DOHH2 (cell line): ENCODE data around the gene DNAJB4.

ENCODE experiments used
- H3F3A ChIP-seq: fragments of 200-600 bp; sonication (generic), shearing (Covaris generic); 2 replicates; pipeline ENCODE4 v1.6.0; 2016; ENCODE audit warnings: antibody characterized with exemption, mild to moderate bottlenecking; ENCODE audit not compliant: control insufficient read depth, insufficient read depth
- H3K27ac ChIP-seq: fragments of 200-600 bp; sonication (generic); 2 replicates; pipeline ENCODE4 v1.5.1; 2014; ENCODE audit warnings: low read depth, mild to moderate bottlenecking, low read length, moderate library complexity
- H3K27me3 ChIP-seq: fragments of 200-600 bp; sonication (generic); 2 replicates; pipeline ENCODE4 v1.6.1; 2014; ENCODE audit warnings: mild to moderate bottlenecking, low read length, mixed read lengths; ENCODE audit not compliant: control insufficient read depth
- H3K36me3 ChIP-seq: fragments of 200-600 bp; sonication (generic); 2 replicates; pipeline ENCODE4 v1.6.1; 2014; ENCODE audit warnings: mild to moderate bottlenecking, low read length, moderate library complexity, mixed read lengths; ENCODE audit not compliant: control insufficient read depth
- H3K4me1 ChIP-seq: fragments of 200-600 bp; sonication (generic); 2 replicates; pipeline ENCODE4 v1.6.1; 2014; ENCODE audit warnings: mild to moderate bottlenecking, low read length, mixed read lengths; ENCODE audit not compliant: control insufficient read depth
- H3K4me2 ChIP-seq: fragments of 200-600 bp; sonication (generic); 2 replicates; pipeline ENCODE4 v1.6.0; 2014; ENCODE audit warnings: mild to moderate bottlenecking, low read length, moderate library complexity
- H3K4me3 ChIP-seq: fragments of 200-600 bp; sonication (generic); 2 replicates; pipeline ENCODE4 v1.5.1; 2014; ENCODE audit warnings: mild to moderate bottlenecking, low read length, mixed read lengths
- H3K79me2 ChIP-seq: fragments of 200-600 bp; sonication (generic); 2 replicates; pipeline ENCODE4 v1.6.1; 2014; ENCODE audit warnings: mild to moderate bottlenecking, low read length, mixed read lengths; ENCODE audit not compliant: control insufficient read depth
- H3K9me2 ChIP-seq: fragments of 200-600 bp; sonication (generic); replicated peaks from 2 replicates; pipeline ENCODE4 v1.6.1; 2014; ENCODE audit warnings: mild to moderate bottlenecking, low read length, mixed read lengths; ENCODE audit not compliant: control insufficient read depth
- H3K9me3 ChIP-seq: fragments of 200-600 bp; sonication (generic); 2 replicates; pipeline ENCODE4 v1.6.1; 2014; ENCODE audit warnings: antibody characterized with exemption, low read length, mixed read lengths; ENCODE audit not compliant: control insufficient read depth, insufficient read depth
- H4K20me1 ChIP-seq: fragments of 200-600 bp; sonication (generic); 2 replicates; pipeline ENCODE4 v1.6.0; 2014; ENCODE audit warnings: low read depth, mild to moderate bottlenecking, antibody characterized with exemption, low read length, moderate library complexity; ENCODE audit not compliant: control insufficient read depth, insufficient read depth
- CTCF ChIP-seq: fragments of 200-600 bp; sonication (generic); IDR thresholded peaks from one replicate; pipeline ENCODE4 v1.5.1; 2014; ENCODE audit warnings: antibody characterized with exemption, mild to moderate bottlenecking, low read depth, low read length; ENCODE audit not compliant: poor library complexity, severe bottlenecking
- EZH2phosphoT487 ChIP-seq: fragments of 200-600 bp; sonication (generic); IDR thresholded peaks from 2 replicates; pipeline ENCODE4 v1.6.1; 2017; ENCODE audit warnings: borderline replicate concordance, mild to moderate bottlenecking, antibody characterized with exemption, low read length, moderate library complexity, mixed read lengths

The DNAJB4 gene

GRCh38 chr1:77958391-77958790 lies 46.3 kb upstream of the DNAJB4 start:
- H3K79me2 ChIP-seq = peaks cover 43% of the 10 kb centered on the region
- H3K4me1 ChIP-seq = peaks cover 7% of the 10 kb centered on the region; the same call in 1 of the 2 replicates
- H3F3A ChIP-seq = no peaks in the 10 kb centered on the region
- peaks cover 7% of the 10 kb centered on the region; the same call in 1 of the 2 replicates for H4K20me1 ChIP-seq
- TF ChIP-seq EZH2phosphoT487 (no peak), CTCF (no peak)
- H3K9me2 ChIP-seq = no peaks in the 10 kb centered on the region
- no peak overlapping the region for H3K4me2 ChIP-seq
- no peak overlapping the region for H3K27ac ChIP-seq
- no peaks in the 10 kb centered on the region for H3K9me3 ChIP-seq
- H3K27me3 ChIP-seq = no peaks in the 10 kb centered on the region
- peaks cover 97% of the 10 kb centered on the region for H3K36me3 ChIP-seq
- H3K4me3 ChIP-seq = no peak overlapping the region

GRCh38 chr1:77958850-77959249 lies 45.9 kb upstream of the DNAJB4 start:
- H3K9me2 ChIP-seq = no peaks in the 10 kb centered on the region
- no peaks in the 10 kb centered on the region for H3K9me3 ChIP-seq
- no peak overlapping the region for H3K4me3 ChIP-seq
- no peaks in the 10 kb centered on the region for H3F3A ChIP-seq
- peaks cover 5% of the 10 kb centered on the region; the same call in 1 of the 2 replicates for H3K4me1 ChIP-seq
- H3K27me3 ChIP-seq = no peaks in the 10 kb centered on the region
- H3K27ac ChIP-seq = no peak overlapping the region
- H4K20me1 ChIP-seq = peaks cover 7% of the 10 kb centered on the region; the same call in 1 of the 2 replicates
- H3K79me2 ChIP-seq = peaks cover 46% of the 10 kb centered on the region
- H3K36me3 ChIP-seq = peaks cover 97% of the 10 kb centered on the region
- H3K4me2 ChIP-seq = no peak overlapping the region
- TF ChIP-seq CTCF (no peak), EZH2phosphoT487 (no peak)

- Histone ChIP-seq H3K4me2 (no peak overlapping the region), H3K79me2 (peaks cover 50% of the 10 kb centered on the region)
These were observed 43.3 kb upstream of the DNAJB4 start for GRCh38 chr1:77961392-77961791.

More at GRCh38 chr1:77961392-77961791, 43.3 kb upstream of the DNAJB4 start:
- H3K9me2 ChIP-seq = no peaks in the 10 kb centered on the region
- H3K4me3 ChIP-seq = no peak overlapping the region
- H3K27me3 ChIP-seq = no peaks in the 10 kb centered on the region
- TF ChIP-seq EZH2phosphoT487 (no peak), CTCF (no peak)
- H3K4me1 ChIP-seq = no peaks in the 10 kb centered on the region
- peaks cover 96% of the 10 kb centered on the region for H3K36me3 ChIP-seq
- H4K20me1 ChIP-seq = peaks cover 7% of the 10 kb centered on the region; the same call in 1 of the 2 replicates
- no peak overlapping the region for H3K27ac ChIP-seq
- no peaks in the 10 kb centered on the region for H3K9me3 ChIP-seq
- peaks cover 3% of the 10 kb centered on the region; the same call in 1 of the 2 replicates for H3F3A ChIP-seq
